Measurements from ENCODE around the gene TUSC2. TPM values are rescaled to one million over a fixed set of nuclear protein-coding genes. Genes with fewer than 3 reads are reported as not detected.

TUSC2 gene
- total and polyA plus RNA-seq, 9 of the 15 experiments (the other 6 are each of a cell fraction or from before 2014, with no cell fraction given) = 2.8 to 67.5 (median 25.8) TPM

- peak; percentile 78 for TF ChIP-seq ZNF740 (CRISPR knock-in tag; IDR thresholded peaks at IDR 0.05)
- no peak for TF ChIP-seq ZNF740 (tag; IDR thresholded peaks at IDR 0.05)
- no peak for TF ChIP-seq REST (IDR thresholded peaks at IDR 0.05; ENCODE audit: borderline replicate concordance)
- TF ChIP-seq REST (CRISPR knock-in tag; IDR thresholded peaks at IDR 0.05; ENCODE audit: low read depth) = peak; percentile 51; the same call in 1 of the 2 replicates
- TF ChIP-seq ZNF146 (CRISPR knock-in tag; IDR thresholded peaks at IDR 0.05; ENCODE audit: unreplicated experiment) = no peak
- peak; percentile 79; the same call in 1 of the 2 replicates for TF ChIP-seq NR3C1 (CRISPR knock-in tag; IDR thresholded peaks at IDR 0.05)
- TF ChIP-seq RBM34 (IDR thresholded peaks at IDR 0.05; ENCODE audit: borderline replicate concordance, insufficient read depth, low read length) = no peak
- peak; percentile 47 to 68; a peak in 2 of 4 replicates for TF ChIP-seq MNT (conservative IDR thresholded peaks at IDR 0.05)
- peak; percentile 69 for TF ChIP-seq POLR2A (conservative IDR thresholded peaks at IDR 0.05)
- TF ChIP-seq HNRNPL (IDR thresholded peaks at IDR 0.05; ENCODE audit: low read depth, low read length) = 0 out of 2 replicates have a peak, but pooled peaks have one; percentile 22
- no peak for TF ChIP-seq RHOXF2B (CRISPR knock-in tag; conservative IDR thresholded peaks at IDR 0.05)
- peak; percentile 48 to 49 for TF ChIP-seq E2F6 (IDR thresholded peaks at IDR 0.05; ENCODE audit: borderline replicate concordance in 1 of 2, extremely low read depth in 1 of 2, insufficient read depth in 1 of 2, insufficient read length in 1 of 2, low read depth in 1 of 2, low read length in 1 of 2, poor library complexity in 1 of 2, severe bottlenecking in 1 of 2)
- TF ChIP-seq BHLHE40 (IDR thresholded peaks at IDR 0.05; ENCODE audit: low read length) = 0 out of 2 replicates have a peak, but pooled peaks have one; percentile 6
These were observed 12.7 kb upstream of the TUSC2 start, which contains the start of gene RASSF1 (continued) for GRCh38 chr3:50340448-50341329.
